Stimulated activated CD8-positive, alpha-beta memory T cell treated with anti-CD3 and anti-CD28 coated beads, Interleukin-2, amount 100 ng/mL, for 48 hours (primary cell): Measurements from ENCODE around the gene KLHDC10.
"Not testable (repeated sequence)": the region's sequence is repeated elsewhere in the genome, so short reads cannot be mapped to it uniquely, and the experiment has no call there.

Experiments used
- DNase-seq, 2 donors: peaks; one replicate each; pipeline ENCODE4 v3.0.0-alpha.2; 2020; ENCODE audit warnings: low read depth in 2 of 2

The KLHDC10 gene

DNA sequence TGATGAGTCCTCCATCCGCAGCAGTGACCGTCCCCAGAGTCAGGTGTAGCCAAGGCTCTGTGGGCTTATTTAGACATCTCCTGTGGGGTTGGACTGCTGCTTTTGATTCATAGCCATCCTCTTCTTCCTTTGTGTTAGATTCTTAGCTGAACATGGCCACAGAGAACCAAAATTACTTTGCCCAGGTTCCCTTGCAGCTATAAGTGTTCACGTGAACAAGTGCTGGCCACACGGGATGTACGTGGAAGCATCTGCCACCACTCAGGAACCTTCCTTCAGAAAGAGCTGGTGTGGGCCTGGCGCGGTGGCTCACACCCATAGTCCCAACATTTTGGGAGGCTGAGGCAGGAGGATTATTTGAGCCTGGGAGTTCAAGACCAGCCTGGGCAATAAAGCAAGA is 85.8 kb downstream of the KLHDC10 start:
- no peak for DNase-seq

GRCh38 chr7:130157700-130158099 is 87.4 kb downstream of the KLHDC10 start:
- DNase-seq: no peak

DNA sequence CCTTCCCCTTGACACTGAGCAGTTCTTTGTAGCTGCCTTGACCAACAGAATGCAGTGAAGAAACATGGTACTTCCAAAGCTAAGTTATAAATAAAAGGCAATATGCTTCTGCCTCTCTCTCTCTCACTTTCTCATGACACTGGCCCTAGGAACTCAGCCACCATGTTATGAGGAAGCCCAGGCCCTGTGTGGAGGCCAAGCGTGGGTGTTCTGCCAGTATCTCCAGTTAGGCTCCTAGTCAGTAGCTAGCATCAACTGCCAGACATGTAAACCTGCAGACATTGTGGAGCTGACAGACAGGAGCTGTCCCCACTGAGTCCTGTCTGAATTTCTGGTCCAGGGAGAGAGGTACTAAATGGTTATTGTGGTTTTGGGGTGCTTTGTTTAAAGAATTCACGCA is 89.7 kb downstream of the KLHDC10 start:
- DNase-seq: no peak

- no peak for DNase-seq
These were observed 90.1 kb downstream of the KLHDC10 start for GRCh38 chr7:130160455-130160854.

- no peak for DNase-seq
These were observed 91.9 kb downstream of the KLHDC10 start for GRCh38 chr7:130162196-130162595.

DNA sequence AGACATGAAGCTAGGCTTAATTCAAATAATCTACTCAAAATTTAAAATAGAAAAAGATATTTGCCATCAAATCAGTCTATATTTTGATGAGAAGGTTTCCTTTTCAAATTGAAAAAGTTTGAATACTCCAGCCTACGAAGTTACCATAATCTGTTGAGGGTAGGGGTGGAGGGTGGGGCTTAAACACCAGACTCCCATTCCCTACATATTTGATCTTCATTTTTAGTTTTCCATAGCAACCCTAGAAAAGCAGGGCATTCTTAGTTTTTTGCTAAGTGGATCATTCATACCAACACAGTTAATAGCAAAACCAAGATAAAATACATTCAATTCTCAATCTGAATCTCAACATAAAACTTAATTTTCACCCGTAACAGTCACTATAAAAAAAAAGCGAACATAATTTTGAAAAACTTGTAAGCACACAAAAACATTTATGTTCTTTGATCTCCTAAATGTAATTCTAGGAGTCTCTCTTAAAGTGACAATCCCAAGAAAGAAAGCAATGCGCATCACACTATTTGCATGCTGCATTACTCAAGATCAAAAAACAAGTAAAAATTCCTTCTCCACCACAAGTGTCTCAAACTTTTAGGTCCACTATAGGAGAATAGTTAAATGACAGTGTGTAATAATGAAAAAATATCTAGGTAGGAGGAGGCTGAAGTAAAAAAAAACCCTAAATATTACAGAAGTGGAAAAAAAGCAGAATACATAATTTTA is 104.1 kb downstream of the KLHDC10 start:
- no peak for DNase-seq

DNA sequence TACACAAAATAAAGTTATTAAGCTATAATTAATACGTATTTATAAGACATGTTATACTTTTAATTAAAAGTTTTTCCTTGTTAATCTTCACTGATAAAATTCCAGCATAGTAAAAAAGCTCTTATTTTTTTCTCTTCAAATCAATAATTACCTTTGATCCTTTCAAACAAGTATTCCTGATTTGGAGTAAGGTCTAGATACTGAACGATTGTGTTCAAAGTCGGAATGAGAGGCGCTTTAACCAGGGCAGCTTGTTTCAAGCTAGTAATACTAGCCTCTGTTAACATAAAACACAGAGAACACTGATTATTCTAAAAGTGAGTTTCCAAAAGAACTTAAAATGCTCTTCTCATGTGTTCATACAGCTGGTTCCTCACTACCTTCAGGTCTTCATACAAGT is 107.9 kb downstream of the KLHDC10 start:
- no peak for DNase-seq

DNA sequence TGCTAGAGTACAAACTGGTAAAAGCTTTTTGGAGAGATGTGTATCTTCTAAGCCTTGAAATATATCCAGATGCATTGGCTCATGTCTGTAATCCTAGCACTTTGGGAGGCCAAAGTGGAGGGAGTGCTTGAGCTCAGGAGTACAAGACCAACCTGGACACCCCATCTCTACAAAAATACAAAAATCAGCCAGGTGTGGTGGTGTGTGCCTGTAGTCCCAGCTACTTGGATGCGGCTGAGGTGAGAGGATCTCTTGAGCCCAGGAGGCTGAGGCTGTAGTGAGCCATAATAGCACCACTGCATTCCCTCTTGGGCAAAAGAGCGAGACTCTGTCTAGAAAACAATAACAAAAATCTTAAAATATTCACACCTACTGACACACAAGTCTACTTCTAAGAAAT is 109.3 kb downstream of the KLHDC10 start:
- no peak for DNase-seq

DNA sequence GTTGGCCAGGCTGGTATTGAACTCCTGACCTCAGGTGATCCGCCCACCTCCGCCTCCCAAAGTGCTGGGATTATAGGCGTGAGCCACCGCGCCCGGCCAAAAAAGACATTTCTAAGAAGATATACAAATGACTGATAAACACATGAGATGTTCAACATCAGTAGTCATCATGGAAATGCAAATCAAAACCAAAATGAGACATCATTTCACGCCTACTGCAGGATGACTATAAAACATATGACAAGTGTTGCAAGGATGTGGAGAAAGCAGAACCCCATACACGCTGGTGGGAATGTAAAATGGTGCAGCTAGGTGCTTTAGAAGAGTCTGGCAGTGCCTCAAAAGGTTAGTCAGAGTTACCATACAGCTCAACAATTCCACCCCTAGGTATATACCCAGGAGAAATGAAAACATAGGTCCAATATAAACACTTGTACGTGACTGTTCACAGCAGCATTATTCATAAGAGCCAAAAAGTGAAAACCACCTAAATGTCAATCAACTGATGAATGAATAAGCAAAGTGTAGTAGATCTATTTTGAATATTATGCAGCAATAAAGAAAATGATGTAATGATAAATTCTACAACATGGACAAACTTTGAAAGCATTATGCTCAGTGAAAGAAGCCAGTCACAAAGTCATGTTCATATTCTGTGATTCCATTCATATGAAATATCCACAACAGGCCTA is 110.4 kb downstream of the KLHDC10 start:
- peak in 1 of 2 donors; percentile 36 for DNase-seq

DNA sequence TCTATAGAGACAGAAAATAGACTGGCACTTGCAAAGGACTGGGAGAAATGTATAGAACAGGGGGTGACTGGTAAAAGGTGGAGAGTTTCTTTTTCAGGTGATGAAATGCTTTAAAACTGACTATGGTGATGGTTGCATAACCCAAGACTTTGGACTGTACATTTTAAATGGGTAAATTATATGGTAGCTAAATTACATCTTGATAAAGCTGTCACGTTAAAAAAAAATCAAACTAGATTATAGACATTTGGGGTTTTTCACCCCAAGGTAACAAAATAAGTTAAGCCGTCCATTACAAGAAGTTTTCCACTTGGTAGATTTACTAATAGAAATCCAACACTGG is 110.9 kb downstream of the KLHDC10 start:
- DNase-seq: no peak

DNA sequence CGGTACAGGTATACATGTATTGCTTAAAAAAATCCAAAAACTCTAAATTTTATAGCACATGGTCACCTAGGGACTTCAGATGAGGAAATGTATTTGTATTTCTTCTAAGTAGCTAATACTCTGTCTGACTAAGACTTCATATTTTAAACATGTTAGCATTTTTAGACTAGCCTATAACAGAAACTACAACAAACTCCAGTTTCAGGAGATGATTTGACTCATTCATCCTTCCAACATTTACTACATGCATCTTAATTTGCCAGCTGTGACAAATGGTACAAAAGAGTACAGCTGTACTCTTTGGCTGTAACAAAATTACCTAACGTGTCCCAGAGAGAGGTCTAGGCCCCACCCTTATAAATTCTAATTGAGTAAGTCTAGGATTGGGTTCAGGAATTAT is 112.7 kb downstream of the KLHDC10 start:
- DNase-seq: no peak

DNA sequence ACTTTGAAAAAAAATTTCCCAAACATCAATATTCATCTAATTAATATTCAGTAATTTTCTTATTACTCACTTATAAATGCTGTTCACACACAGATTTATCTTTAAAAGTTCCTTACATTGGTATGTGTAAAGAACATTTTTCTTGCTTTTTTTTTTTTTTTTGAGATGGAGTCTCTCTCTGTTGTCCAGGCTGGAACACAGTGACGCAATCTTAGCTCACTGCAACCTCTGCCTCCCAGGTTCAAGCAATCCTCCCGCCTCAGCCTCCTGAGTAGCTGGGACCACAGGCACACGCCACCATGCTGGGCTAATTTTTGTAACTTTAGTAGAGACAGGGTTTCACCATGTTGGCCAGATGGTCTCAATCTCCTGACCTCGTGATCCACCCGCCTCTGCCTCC is 114.0 kb downstream of the KLHDC10 start:
- DNase-seq: not testable (repeated sequence)
